Endothelial cell of umbilical vein (primary cell): ENCODE measurements around the gene PCID2. TPM values are rescaled to one million over a fixed set of nuclear protein-coding genes. Genes with fewer than 3 reads are reported as not detected.

Experiments used
- BruUV-seq: library from RNA; stranded (reverse); fragments of 400-500 nt; replicated peaks from 2 replicates; lab custom pipeline; 2021; lab: Mats Ljungman, UMichigan
- CTCF ChIA-PET: fragments of 300-600, 350-600 bp; sonication (Branson Sonifier 250); formaldehyde crosslinking; loops from one replicate; lab custom pipeline; 2021; ENCODE audit warnings: antibody characterized with exemption, inconsistent platforms; lab: Charles Lee
- POLR2A ChIA-PET: fragments of 300-600, 350-600 bp; sonication (Branson Sonifier 250); formaldehyde crosslinking; loops from one replicate; lab custom pipeline; 2021; ENCODE audit warnings: antibody characterized with exemption, inconsistent platforms; lab: Charles Lee
- DNase-seq: peaks from one replicate; pipeline ENCODE4 v3.0.0-alpha.2; 2011; ENCODE audit warnings: low read depth, low spot score
- FAIRE-seq: peaks from 2 replicates; lab custom pipeline; 2011; peaks lifted over from hg19 to GRCh38; lab: Jason Lieb, UNC
- H2AFZ ChIP-seq: 2 replicates; pipeline ENCODE4 v1.6.0; 2012; ENCODE audit warnings: low read depth, low read length, control low read depth, inconsistent platforms
- H3K27ac ChIP-seq: 2 replicates; pipeline ENCODE4 v1.5.1; 2011; ENCODE audit warnings: low read depth, mild to moderate bottlenecking, control low read depth, low read length, moderate library complexity; ENCODE audit not compliant: insufficient read depth
- H3K27me3 ChIP-seq, 2 experiments: 2 replicates each; pipeline versions ENCODE4 v1.6.0 to v1.6.1; 2011; ENCODE audit warnings: low read length in 2 of 2, mixed read lengths in 1 of 2; ENCODE audit not compliant: control insufficient read depth in 2 of 2, insufficient read depth in 2 of 2
- H3K36me3 ChIP-seq, 2 experiments: 2 replicates in 1 of 2; 3 replicates in 1 of 2; pipeline ENCODE4 v1.5.1; 2011; ENCODE audit warnings: low read length in 2 of 2, mild to moderate bottlenecking in 1 of 2, moderate library complexity in 1 of 2; ENCODE audit not compliant: control insufficient read depth in 2 of 2, insufficient read depth in 2 of 2; ENCODE audit errors: extremely low read depth in 1 of 2
- H3K4me1 ChIP-seq: 3 replicates; pipeline ENCODE4 v1.5.1; 2011; ENCODE audit warnings: mild to moderate bottlenecking, low read length; ENCODE audit not compliant: control insufficient read depth, insufficient read depth; ENCODE audit errors: extremely low read depth
- H3K4me2 ChIP-seq: 2 replicates; pipeline ENCODE4 v1.6.1; 2011; ENCODE audit warnings: low read length, control low read depth, mixed read lengths; ENCODE audit not compliant: insufficient read depth
- H3K4me3 ChIP-seq, 3 experiments: fragments of 200-600 bp in 1 of 3; sonication (generic), shearing (Covaris generic) in 1 of 3; replicated peaks in 1 of 3; 2 replicates each; pipeline ENCODE4 v1.5.1; 2011 to 2016; ENCODE audit warnings: control low read depth in 3 of 3, low read length in 3 of 3, mild to moderate bottlenecking in 2 of 3, inconsistent platforms in 1 of 3, low read depth in 1 of 3, moderate library complexity in 1 of 3; ENCODE audit not compliant: insufficient read depth in 1 of 3
- H3K79me2 ChIP-seq: 2 replicates; pipeline ENCODE4 v1.6.0; 2012; ENCODE audit warnings: low read length, inconsistent platforms; ENCODE audit not compliant: control insufficient read depth, insufficient read depth
- H3K9ac ChIP-seq: replicated peaks from 2 replicates; pipeline ENCODE3; 2011; ENCODE audit warnings: low read length, control low read depth; ENCODE audit not compliant: insufficient read depth; ENCODE audit errors: extremely low read depth
- H3K9me1 ChIP-seq: replicated peaks from 3 replicates; pipeline ENCODE4 v1.6.0; 2011; ENCODE audit warnings: mild to moderate bottlenecking, low read length; ENCODE audit not compliant: control insufficient read depth, insufficient read depth; ENCODE audit errors: extremely low read depth
- H3K9me3 ChIP-seq: replicated peaks from 2 replicates; pipeline ENCODE4 v1.5.1; 2012; ENCODE audit warnings: low read length, inconsistent platforms; ENCODE audit not compliant: control insufficient read depth, insufficient read depth
- H4K20me1 ChIP-seq: replicated peaks from 2 replicates; pipeline ENCODE3; 2011; ENCODE audit warnings: mild to moderate bottlenecking, low read length; ENCODE audit not compliant: control insufficient read depth, insufficient read depth; ENCODE audit errors: extremely low read depth
- EZH2 ChIP-seq: IDR thresholded peaks from 2 replicates; pipeline ENCODE4 v1.6.1; 2012; ENCODE audit warnings: borderline replicate concordance, low read depth, mild to moderate bottlenecking, moderate library complexity, low read length, inconsistent platforms; ENCODE audit not compliant: severe bottlenecking
- FOS ChIP-seq: IDR thresholded peaks from 2 replicates; pipeline ENCODE4 v1.6.1; 2011; ENCODE audit warnings: mild to moderate bottlenecking, low read length, moderate library complexity, borderline replicate concordance; ENCODE audit not compliant: insufficient read depth
- GATA2 ChIP-seq: IDR thresholded peaks from 2 replicates; pipeline ENCODE4 v1.7.0; 2011; ENCODE audit warnings: low read depth, mild to moderate bottlenecking, moderate library complexity, mixed read lengths, low read length; ENCODE audit not compliant: insufficient read length, insufficient read depth
- JUN ChIP-seq: IDR thresholded peaks from 2 replicates; pipeline ENCODE4 v1.6.1; 2011; ENCODE audit warnings: borderline replicate concordance, low read depth; ENCODE audit not compliant: insufficient read length, insufficient read depth
- MYC ChIP-seq: IDR thresholded peaks from one replicate; pipeline ENCODE4 v1.6.1; 2011; ENCODE audit warnings: mild to moderate bottlenecking, low read depth, low read length
- POLR2A ChIP-seq: IDR thresholded peaks from 2 replicates; pipeline ENCODE4 v1.6.1; 2012; ENCODE audit warnings: low read depth, mild to moderate bottlenecking, control low read depth, low read length
- POLR2AphosphoS5 ChIP-seq: IDR thresholded peaks from 2 replicates; pipeline ENCODE4 v1.6.1; 2012; ENCODE audit warnings: low read depth, mild to moderate bottlenecking, control low read depth, low read length, moderate library complexity; ENCODE audit not compliant: insufficient read depth
- dilution Hi-C: fragments of 300-500 bp; cut with MboI; formaldehyde crosslinking; loops from one replicate; pipeline ENCODE4 v1.15.0; 2019; ENCODE audit warnings: low sequenced_read_pairs; ENCODE audit not compliant: extremely low pct_ligation_motif_present
- intact Hi-C: fragments of 100-400 bp; cut with micrococcal nuclease; formaldehyde crosslinking; loops from one replicate; pipeline ENCODE4 v1.10.0; 2022
- polyA plus RNA-seq, 4 experiments: library from polyadenylated mRNA; depleted of rRNA in 3 of 4; stranded (reverse) in 3 of 4; unstranded in 1 of 4; fragments of >200 nt; gene quantifications; 2 replicates each; pipeline versions ENCODE4 v1.2.1 to v1.2.3, GENCODE V29; 2011 to 2012; ENCODE audit warnings: missing spikeins in 1 of 4
- total RNA-seq: library from RNA; stranded (reverse); gene quantifications from 2 replicates; pipeline ENCODE4 v1.2.3, GENCODE V29; 2021
- TF ChIP-seq, protein P1 (sequence below): IDR thresholded peaks from 2 replicates; pipeline ENCODE4 v1.6.1; 2011; ENCODE audit not compliant: insufficient read depth, insufficient read length
- TF ChIP-seq, protein P2 (sequence below), 2 donors: IDR thresholded peaks; 1 replicate in 1 of 2; 2 replicates in 1 of 2; pipeline ENCODE4 v1.5.1; 2011; ENCODE audit warnings: low read length in 2 of 2, mild to moderate bottlenecking in 2 of 2, moderate library complexity in 2 of 2, control low read depth in 1 of 2, inconsistent platforms in 1 of 2, low read depth in 1 of 2; ENCODE audit not compliant: insufficient read depth in 1 of 2; ENCODE audit errors: extremely low read depth in 1 of 2

PCID2 gene
- total and polyA plus RNA-seq, 2 donors (not counting 3 experiments of a cell fraction or from before 2014, with no cell fraction given) = 52.1 to 55.6 TPM

DNA sequence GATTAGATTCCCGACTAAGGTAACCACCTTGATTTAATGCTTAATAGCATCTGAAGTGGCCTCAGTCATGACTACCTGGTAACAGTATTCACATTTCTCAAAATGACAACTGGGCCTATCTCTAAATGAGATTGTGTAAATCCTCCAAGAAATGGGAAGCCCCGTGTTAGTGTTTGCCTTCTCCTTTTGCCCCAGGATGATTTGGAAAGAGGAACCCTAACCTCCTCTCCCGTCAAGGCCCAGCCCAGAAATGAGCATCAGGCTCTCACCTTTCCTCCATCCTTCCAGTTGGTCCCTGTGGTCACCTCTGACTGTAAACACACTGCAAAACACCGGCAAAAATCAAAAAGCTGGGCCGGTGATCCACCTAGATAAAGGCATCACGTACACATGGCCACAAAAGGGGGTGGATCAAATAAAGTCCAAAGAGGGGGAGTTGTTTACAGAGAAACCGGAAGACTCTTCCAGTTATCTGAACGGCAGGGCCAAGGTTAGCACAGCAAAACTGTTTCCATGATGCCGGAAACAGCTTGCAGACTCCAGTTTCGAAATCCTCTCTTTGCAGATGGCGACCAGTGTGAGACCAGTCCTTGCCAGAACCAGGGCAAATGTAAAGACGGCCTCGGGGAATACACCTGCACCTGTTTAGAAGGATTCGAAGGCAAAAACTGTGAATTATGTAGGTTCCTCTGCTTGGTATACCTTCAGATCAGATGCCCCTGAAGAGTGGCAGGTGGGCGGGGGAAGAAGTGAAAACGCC lies 69.5 kb downstream of the PCID2 start:
- TF ChIP-seq EZH2 = no peak
- TF ChIP-seq POLR2AphosphoS5 = no peak
- TF ChIP-seq, protein P1, sequence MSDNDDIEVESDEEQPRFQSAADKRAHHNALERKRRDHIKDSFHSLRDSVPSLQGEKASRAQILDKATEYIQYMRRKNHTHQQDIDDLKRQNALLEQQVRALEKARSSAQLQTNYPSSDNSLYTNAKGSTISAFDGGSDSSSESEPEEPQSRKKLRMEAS = no peak
- TF ChIP-seq, protein P2, sequence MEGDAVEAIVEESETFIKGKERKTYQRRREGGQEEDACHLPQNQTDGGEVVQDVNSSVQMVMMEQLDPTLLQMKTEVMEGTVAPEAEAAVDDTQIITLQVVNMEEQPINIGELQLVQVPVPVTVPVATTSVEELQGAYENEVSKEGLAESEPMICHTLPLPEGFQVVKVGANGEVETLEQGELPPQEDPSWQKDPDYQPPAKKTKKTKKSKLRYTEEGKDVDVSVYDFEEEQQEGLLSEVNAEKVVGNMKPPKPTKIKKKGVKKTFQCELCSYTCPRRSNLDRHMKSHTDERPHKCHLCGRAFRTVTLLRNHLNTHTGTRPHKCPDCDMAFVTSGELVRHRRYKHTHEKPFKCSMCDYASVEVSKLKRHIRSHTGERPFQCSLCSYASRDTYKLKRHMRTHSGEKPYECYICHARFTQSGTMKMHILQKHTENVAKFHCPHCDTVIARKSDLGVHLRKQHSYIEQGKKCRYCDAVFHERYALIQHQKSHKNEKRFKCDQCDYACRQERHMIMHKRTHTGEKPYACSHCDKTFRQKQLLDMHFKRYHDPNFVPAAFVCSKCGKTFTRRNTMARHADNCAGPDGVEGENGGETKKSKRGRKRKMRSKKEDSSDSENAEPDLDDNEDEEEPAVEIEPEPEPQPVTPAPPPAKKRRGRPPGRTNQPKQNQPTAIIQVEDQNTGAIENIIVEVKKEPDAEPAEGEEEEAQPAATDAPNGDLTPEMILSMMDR (IDR thresholded peaks at IDR 0.05; ENCODE audit: extremely low read depth in 1 of 2, insufficient read depth in 1 of 2, low read depth in 1 of 2, low read length in 2 of 2) = no peak
- no peak for TF ChIP-seq JUN
- no peak for TF ChIP-seq MYC
- no peak for TF ChIP-seq GATA2
- TF ChIP-seq POLR2A = no peak
- TF ChIP-seq FOS = no peak
- Histone ChIP-seq H3K4me1 (no peaks in the 10 kb centered on the region), H3K9ac (no peak overlapping the region), H3K36me3 (no peaks in the 10 kb centered on the region), H2AFZ (no peak overlapping the region), H3K4me2 (no peak overlapping the region), H3K9me3 (no peaks in the 10 kb centered on the region), H4K20me1 (no peaks in the 10 kb centered on the region), H3K27me3 (peaks cover 7 to 16% of the 10 kb centered on the region in 2 experiments), H3K4me3 (no peak overlapping the region), H3K9me1 (no peaks in the 10 kb centered on the region), H3K27ac (no peak overlapping the region), H3K79me2 (no peaks in the 10 kb centered on the region)
- DNase-seq (no peak), FAIRE-seq (no peak)
- ChIA-PET POLR2A (no interaction called here), CTCF (no interaction called here)
- intact Hi-C loops = no loop called here
- dilution Hi-C loops = no loop called here
- BruUV-seq = no TSS peak
